ENCODE results near the gene ZRANB1. TPM values are rescaled to one million over a fixed set of nuclear protein-coding genes. Genes with fewer than 3 reads are reported as not detected.

The ZRANB1 gene
- total RNA-seq, 3 donors from 2014 or later, result 12.4 to 13.3 (median 13.0) TPM

DNA sequence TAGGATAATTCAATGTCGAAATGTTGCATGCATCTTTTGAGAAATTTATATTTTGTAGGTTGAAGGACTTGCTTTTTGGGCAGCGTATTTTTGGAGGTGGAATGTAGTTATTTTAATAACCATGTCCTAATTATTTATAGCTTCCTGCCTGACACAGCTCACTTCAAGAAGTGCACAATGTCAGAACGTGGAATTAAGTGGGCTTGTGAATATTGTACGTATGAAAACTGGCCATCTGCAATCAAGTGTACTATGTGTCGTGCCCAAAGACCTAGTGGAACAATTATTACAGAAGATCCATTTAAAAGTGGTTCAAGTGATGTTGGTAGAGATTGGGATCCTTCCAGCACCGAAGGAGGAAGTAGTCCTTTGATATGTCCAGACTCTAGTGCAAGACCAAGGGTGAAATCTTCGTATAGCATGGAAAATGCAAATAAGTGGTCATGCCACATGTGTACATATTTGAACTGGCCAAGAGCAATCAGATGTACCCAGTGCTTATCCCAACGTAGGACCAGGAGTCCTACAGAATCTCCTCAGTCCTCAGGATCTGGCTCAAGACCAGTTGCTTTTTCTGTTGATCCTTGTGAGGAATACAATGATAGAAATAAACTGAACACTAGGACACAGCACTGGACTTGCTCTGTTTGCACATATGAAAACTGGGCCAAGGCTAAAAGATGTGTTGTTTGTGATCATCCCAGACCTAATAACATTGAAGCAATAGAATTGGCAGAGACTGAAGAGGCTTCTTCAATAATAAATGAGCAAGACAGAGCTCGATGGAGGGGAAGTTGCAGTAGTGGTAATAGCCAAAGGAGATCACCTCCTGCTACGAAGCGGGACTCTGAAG, 620 bp downstream of the ZRANB1 start:
- peaks cover 25% of the 10 kb centered on the region for H3K36me3 Mint-ChIP-seq (ENCODE audit: insufficient read depth)
- no peaks in the 10 kb centered on the region for H3K27me3 Mint-ChIP-seq (ENCODE audit: low read depth)
- peaks cover 65% of the 10 kb centered on the region for H3K4me1 Mint-ChIP-seq (ENCODE audit: low read depth)
- no peak for DNase-seq
- no peak for ATAC-seq
- H3K9me3 Mint-ChIP-seq, result no peaks in the 10 kb centered on the region
- H3K4me3 Mint-ChIP-seq, result no peak overlapping the region

DNA sequence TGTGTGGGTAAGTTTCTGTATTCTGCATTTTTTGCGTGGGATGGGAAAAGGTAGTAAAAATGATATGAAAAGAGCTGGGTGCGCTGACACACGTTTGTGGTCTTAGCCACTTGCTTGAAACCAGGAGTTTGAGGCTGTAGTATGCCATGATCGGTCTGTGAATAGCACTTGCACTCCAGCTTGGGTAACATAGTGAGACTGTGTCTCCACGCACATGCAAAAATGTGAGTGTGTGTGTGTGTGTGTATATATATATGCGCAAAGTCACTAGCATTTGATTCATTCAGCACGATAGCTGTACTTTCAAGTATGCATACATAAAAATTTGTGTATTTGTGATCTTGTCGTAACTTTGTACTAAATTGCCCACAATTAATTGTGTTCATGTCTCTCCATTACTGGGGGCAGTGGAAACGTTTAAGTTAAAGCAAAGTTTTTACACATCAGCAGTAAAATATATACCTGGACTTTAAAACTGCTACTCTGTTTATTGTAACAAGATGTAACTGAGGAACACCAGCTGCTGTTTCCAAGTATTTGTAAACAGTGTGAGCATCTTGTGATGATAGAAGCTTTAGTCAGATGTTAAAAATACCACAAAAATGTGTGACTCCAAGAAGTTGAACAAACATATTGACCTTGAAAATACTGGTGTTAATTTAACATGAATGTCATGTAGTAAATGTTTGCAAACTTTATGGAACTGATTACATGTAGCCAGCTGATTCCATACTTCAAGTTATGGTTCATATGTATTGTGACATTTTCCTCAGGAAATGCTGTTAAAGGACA, 1.6 kb downstream of the ZRANB1 start:
- Mint-ChIP-seq H3K36me3 (ENCODE audit: insufficient read depth) (peaks cover 29% of the 10 kb centered on the region), H3K27me3 (ENCODE audit: low read depth) (no peaks in the 10 kb centered on the region), H3K9me3 (no peaks in the 10 kb centered on the region), H3K4me3 (no peak overlapping the region), H3K4me1 (ENCODE audit: low read depth) (peaks cover 68% of the 10 kb centered on the region)
- ATAC-seq (no peak), DNase-seq (no peak)

DNA sequence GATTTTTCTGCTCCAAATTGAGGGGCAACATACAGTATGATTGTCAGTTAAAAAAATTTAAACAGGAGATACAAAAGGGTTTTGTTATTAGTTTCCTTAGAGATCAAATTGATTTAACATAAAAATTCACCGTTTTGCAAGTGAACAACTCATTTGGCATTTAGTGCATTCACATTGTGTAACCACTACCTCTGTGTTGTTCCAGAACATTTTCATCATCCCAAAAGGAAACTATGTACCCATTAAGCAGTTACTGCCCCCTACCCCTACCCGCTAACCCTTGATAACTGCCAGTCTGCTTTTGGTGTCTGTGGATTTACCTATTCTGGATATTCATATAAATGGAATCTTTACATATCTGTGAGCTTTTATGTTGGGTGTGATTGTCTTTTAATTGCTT, 3.1 kb downstream of the ZRANB1 start:
- peaks cover 67% of the 10 kb centered on the region for H3K4me1 Mint-ChIP-seq (ENCODE audit: low read depth)
- no peak for DNase-seq
- no peaks in the 10 kb centered on the region for H3K27me3 Mint-ChIP-seq (ENCODE audit: low read depth)
- H3K9me3 Mint-ChIP-seq, result no peaks in the 10 kb centered on the region
- no peak for ATAC-seq
- H3K36me3 Mint-ChIP-seq (ENCODE audit: insufficient read depth), result peaks cover 39% of the 10 kb centered on the region
- H3K4me3 Mint-ChIP-seq, result no peak overlapping the region

DNA sequence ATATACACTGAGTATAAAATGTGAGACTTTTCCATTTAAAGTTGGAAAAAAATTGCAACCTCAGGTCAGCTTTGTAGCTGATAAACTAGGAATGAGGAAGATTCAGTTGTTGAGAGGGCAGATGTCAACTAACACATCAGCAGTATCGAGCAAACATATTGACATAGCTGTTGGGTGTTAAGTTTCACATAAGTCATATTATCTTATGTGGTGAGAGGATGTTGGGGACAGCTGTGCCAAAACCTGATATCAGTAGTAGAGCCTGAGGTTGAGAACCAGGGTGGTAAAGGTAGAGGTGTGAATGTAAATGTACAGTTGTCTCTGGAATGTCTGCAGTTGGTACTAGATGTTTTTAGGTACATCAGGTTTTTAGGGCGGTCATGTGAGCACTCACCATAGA, 5.0 kb downstream of the ZRANB1 start:
- Mint-ChIP-seq H3K9me3 (no peaks in the 10 kb centered on the region), H3K4me3 (no peak overlapping the region), H3K36me3 (ENCODE audit: insufficient read depth) (peaks cover 40% of the 10 kb centered on the region), H3K4me1 (ENCODE audit: low read depth) (peaks cover 53% of the 10 kb centered on the region), H3K27me3 (ENCODE audit: low read depth) (no peaks in the 10 kb centered on the region)
- DNase-seq (no peak), ATAC-seq (peak in 1 of 2 donors; percentile 28)

DNA sequence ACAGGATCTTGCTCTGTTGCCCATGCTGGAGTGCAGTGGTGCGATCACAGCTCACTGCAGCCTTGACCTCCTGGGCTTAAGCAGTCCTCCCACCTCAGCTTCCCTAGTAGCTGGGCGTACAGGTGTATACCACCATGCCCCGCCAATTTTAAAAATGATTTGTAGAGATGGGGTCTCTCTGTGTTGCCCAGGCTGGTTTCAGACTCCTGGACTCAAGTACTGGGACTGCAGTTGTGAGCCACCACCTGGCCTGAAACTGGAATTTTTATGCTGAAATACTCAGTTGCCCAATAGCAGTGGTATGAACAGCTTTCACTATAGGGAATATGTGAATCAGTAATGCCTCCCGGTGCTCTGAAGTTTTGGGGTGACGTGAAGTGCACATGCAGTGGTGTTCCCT, 7.6 kb downstream of the ZRANB1 start:
- Mint-ChIP-seq H3K4me3 (no peak overlapping the region), H3K9me3 (no peaks in the 10 kb centered on the region), H3K27me3 (ENCODE audit: low read depth) (no peaks in the 10 kb centered on the region), H3K36me3 (ENCODE audit: insufficient read depth) (peaks cover 35% of the 10 kb centered on the region), H3K4me1 (ENCODE audit: low read depth) (peaks cover 41% of the 10 kb centered on the region)
- DNase-seq (no peak), ATAC-seq (no peak)

DNA sequence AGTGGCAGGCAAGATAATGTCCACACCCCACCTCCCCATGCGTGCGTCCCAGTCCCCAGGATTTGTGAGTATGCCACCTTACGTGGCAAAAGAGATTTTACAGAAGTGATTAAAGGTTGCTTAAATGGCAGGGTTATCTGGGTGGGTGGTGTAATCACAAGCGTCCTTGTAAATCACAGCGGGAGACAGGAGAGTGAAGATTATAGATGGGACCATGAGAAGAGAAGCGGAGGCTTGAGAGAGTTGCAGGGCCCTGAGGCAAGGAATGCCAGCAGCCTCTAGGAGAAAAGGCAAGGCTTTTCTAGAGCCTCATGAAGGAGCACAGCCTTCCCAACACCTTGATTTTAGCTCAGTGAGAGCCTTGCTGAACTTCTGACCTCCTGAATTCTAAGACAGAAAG, 10.2 kb downstream of the ZRANB1 start:
- Mint-ChIP-seq H3K9me3 (no peaks in the 10 kb centered on the region), H3K36me3 (ENCODE audit: insufficient read depth) (peaks cover 27% of the 10 kb centered on the region), H3K4me3 (no peak overlapping the region), H3K4me1 (ENCODE audit: low read depth) (peaks cover 38% of the 10 kb centered on the region), H3K27me3 (ENCODE audit: low read depth) (no peaks in the 10 kb centered on the region)
- no peak for ATAC-seq
- no peak for DNase-seq

DNA sequence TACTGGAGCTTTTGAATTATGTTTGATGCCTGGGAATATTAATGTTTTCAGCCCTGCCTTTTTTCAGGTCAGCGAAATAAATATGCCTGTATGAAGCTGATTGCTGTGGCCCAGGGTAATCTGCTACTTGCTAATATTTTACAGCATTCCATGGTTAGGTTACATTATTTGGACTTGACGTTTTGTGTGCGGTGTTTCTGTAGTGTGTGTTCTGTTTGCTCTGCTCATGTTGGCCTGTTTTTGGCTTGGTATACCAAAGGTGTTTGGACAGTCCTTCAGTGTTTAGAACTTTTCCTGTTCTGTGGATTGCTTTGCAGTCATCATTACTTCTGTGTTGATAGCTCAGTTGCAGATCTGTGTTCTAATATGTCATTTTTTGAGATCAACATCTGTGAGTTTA, 11.5 kb downstream of the ZRANB1 start:
- H3K9me3 Mint-ChIP-seq, result no peaks in the 10 kb centered on the region
- H3K27me3 Mint-ChIP-seq (ENCODE audit: low read depth), result no peaks in the 10 kb centered on the region
- no peak for DNase-seq
- ATAC-seq, result no peak
- peaks cover 22% of the 10 kb centered on the region for H3K36me3 Mint-ChIP-seq (ENCODE audit: insufficient read depth)
- peaks cover 38% of the 10 kb centered on the region for H3K4me1 Mint-ChIP-seq (ENCODE audit: low read depth)
- H3K4me3 Mint-ChIP-seq, result no peak overlapping the region

DNA sequence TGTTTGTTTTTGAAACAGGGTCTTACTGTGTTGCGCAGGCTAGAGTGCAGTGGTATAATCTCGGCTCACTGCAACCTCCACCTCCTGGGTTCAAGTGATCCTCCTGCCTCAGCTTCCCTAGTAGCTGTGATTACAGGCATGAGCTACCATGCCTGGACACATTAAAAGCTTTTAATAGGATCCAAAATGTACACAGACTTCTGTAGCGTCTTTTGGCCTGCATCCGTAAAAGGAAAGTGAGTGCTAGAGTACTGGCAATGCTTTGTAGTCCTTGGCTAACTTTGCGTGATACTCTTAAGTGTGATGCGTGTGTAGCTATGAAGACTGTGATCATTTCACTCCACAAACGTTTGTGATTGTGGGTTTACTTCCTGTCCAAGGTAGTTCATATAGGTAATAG, 13.3 kb downstream of the ZRANB1 start:
- ATAC-seq, result no peak
- Mint-ChIP-seq H3K4me1 (ENCODE audit: low read depth) (peaks cover 49% of the 10 kb centered on the region), H3K27me3 (ENCODE audit: low read depth) (no peaks in the 10 kb centered on the region), H3K36me3 (ENCODE audit: insufficient read depth) (peaks cover 14% of the 10 kb centered on the region), H3K9me3 (no peaks in the 10 kb centered on the region), H3K4me3 (no peak overlapping the region)
- no peak for DNase-seq

DNA sequence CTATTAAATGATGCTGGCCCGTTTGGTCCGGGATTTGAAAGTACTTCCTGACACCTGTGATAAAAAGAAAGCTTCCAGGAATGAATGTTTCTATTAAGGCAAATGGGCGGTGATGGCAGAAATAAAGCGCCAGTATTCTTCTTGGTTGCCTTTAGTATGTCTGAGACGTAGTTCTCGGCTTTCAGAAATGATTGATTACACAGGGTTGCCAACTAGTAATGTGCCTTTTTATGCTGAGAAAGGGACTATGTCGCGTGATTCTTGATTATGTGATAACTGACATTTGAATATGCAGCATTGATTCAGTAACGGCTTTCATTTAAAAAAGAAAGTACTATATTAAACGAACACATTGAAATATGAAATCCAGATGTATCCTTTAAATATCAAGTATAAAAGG, 13.9 kb downstream of the ZRANB1 start:
- H3K4me1 Mint-ChIP-seq (ENCODE audit: low read depth), result peaks cover 51% of the 10 kb centered on the region
- ATAC-seq (no peak), DNase-seq (no peak)
- no peaks in the 10 kb centered on the region for H3K9me3 Mint-ChIP-seq
- H3K36me3 Mint-ChIP-seq (ENCODE audit: insufficient read depth), result peaks cover 14% of the 10 kb centered on the region
- H3K4me3 Mint-ChIP-seq, result no peak overlapping the region
- H3K27me3 Mint-ChIP-seq (ENCODE audit: low read depth), result no peaks in the 10 kb centered on the region

DNA sequence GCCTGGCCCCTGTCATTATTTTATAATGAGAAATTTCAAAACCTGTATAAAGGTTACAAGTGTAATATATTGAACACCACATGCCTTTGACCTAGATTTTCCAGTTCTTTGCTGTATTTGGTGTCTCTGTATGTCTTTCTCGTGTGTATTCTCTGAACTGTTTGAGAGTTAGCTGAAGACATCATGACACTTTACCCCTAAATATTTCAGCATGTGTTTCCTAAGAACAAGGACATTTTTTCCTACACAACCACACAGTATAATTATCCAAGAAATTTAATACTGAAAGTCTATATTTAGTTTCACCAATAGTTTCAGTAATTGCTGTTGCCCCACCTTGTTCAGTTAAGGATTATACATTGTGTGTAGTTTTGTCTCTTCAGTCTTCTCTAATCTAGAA, 14.8 kb downstream of the ZRANB1 start:
- Mint-ChIP-seq H3K27me3 (ENCODE audit: low read depth) (no peaks in the 10 kb centered on the region), H3K4me1 (ENCODE audit: low read depth) (peaks cover 55% of the 10 kb centered on the region), H3K36me3 (ENCODE audit: insufficient read depth) (peaks cover 14% of the 10 kb centered on the region), H3K9me3 (no peaks in the 10 kb centered on the region), H3K4me3 (no peak overlapping the region)
- no peak for DNase-seq
- no peak for ATAC-seq

DNA sequence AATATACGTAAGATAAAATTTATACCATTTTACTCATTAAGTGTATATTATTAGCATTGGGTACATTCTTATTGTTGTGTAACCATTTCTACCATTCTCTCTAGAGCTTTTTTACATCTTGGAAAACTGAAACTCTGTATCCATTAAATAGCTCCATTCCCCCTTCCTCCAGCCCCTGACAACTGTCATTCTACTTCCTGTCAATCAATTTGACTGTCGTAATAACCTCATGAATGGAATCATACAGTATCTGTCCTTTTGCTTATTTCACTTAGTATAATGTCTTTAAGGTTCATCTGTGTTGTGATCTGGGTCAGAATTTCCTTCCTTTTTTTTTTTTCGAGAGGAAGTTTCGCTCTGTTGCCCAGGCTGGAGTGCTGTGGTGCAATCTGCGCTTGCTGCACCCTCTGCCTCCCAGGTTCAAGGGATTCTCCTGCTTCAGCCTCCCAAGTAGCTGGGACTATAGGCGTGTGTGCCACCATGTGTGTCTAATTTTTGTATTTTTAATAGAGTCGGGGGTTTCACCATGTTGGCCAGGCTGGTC, 15.6 kb downstream of the ZRANB1 start:
- DNase-seq (no peak), ATAC-seq (no peak)
- no peaks in the 10 kb centered on the region for H3K9me3 Mint-ChIP-seq
- H3K4me3 Mint-ChIP-seq, result no peak overlapping the region
- H3K36me3 Mint-ChIP-seq (ENCODE audit: insufficient read depth), result peaks cover 11% of the 10 kb centered on the region
- no peaks in the 10 kb centered on the region for H3K27me3 Mint-ChIP-seq (ENCODE audit: low read depth)
- peaks cover 53% of the 10 kb centered on the region for H3K4me1 Mint-ChIP-seq (ENCODE audit: low read depth)

DNA sequence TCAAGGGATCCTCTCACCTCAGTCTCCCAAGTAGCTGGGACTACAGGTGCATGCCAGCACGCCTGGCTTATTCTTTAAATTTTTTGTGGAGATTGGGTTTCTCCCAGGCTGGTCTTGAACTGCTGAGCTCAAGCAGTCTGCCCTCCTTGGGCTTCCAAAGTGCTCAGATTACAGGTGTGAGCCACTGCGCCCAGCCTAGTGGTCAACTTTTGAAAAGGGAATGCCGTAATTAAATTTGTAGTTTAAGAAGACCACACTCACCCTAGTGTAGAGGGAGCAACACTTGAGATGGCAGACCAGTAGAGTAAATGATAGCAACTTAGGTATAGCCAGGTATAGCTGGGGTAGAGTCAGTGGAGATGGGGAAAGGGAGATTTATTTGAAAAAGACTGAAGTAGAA, 17.6 kb downstream of the ZRANB1 start:
- Mint-ChIP-seq H3K9me3 (no peaks in the 10 kb centered on the region), H3K4me1 (ENCODE audit: low read depth) (peaks cover 45% of the 10 kb centered on the region), H3K27me3 (ENCODE audit: low read depth) (no peaks in the 10 kb centered on the region), H3K4me3 (no peak overlapping the region), H3K36me3 (ENCODE audit: insufficient read depth) (peaks cover 4% of the 10 kb centered on the region)
- ATAC-seq (no peak), DNase-seq (no peak)

DNA sequence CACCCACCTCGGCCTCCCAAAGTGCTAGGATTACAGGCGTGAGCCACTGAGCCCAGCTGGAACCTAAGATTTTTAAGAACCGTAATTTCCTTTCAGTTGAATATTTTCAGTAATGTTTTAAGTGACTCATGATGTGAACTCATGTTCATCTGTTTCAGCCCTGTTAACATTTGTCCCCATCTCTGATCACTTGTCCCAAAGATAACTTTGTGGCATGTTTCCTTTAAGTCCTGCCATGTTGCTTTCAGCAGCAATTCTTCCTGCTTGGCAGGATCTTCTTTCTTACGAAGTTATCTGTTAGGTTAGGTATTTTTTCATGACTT, 19.3 kb downstream of the ZRANB1 start:
- Mint-ChIP-seq H3K27me3 (ENCODE audit: low read depth) (no peaks in the 10 kb centered on the region), H3K9me3 (no peaks in the 10 kb centered on the region), H3K4me3 (no peak overlapping the region), H3K36me3 (ENCODE audit: insufficient read depth) (peaks cover 7% of the 10 kb centered on the region), H3K4me1 (ENCODE audit: low read depth) (peaks cover 41% of the 10 kb centered on the region)
- DNase-seq (no peak), ATAC-seq (no peak)

DNA sequence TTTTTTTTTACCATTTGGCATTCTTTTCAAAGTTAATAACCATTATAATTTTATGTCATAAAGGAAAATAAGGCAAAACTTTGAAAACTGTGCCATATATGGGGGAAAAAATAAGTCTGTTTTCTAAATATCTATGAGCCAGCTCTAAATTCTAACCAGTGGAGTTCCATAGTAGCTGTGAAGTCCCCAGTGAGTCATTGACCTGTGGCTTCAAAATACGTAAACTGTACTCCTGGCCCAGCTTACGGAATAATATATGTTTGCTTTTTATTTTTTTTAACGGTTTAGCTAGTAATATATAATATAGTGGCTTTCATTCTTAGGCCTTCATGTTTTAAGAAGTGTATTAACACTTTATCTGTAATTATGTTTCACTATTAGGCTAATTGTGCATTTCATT, 20.5 kb downstream of the ZRANB1 start:
- no peaks in the 10 kb centered on the region for H3K27me3 Mint-ChIP-seq (ENCODE audit: low read depth)
- peaks cover 39% of the 10 kb centered on the region for H3K4me1 Mint-ChIP-seq (ENCODE audit: low read depth)
- peaks cover 13% of the 10 kb centered on the region for H3K36me3 Mint-ChIP-seq (ENCODE audit: insufficient read depth)
- DNase-seq, result no peak
- no peak overlapping the region for H3K4me3 Mint-ChIP-seq
- ATAC-seq, result no peak
- H3K9me3 Mint-ChIP-seq, result no peaks in the 10 kb centered on the region

Data from activated T-cell treated with anti-CD3 and anti-CD28 coated beads, Interleukin-2, amount 50 U/mL, for 4 hours (primary cell).